ENCODE results near the gene GNPTG. TPM values are rescaled to one million over a fixed set of nuclear protein-coding genes. Genes with fewer than 3 reads are reported as not detected.
A peak's percentile ranks its signal among the peaks of the same experiment; 100 is the strongest.

GNPTG gene
- total RNA-seq, 1 experiment from 2014 or later = 29.4 TPM

DNA sequence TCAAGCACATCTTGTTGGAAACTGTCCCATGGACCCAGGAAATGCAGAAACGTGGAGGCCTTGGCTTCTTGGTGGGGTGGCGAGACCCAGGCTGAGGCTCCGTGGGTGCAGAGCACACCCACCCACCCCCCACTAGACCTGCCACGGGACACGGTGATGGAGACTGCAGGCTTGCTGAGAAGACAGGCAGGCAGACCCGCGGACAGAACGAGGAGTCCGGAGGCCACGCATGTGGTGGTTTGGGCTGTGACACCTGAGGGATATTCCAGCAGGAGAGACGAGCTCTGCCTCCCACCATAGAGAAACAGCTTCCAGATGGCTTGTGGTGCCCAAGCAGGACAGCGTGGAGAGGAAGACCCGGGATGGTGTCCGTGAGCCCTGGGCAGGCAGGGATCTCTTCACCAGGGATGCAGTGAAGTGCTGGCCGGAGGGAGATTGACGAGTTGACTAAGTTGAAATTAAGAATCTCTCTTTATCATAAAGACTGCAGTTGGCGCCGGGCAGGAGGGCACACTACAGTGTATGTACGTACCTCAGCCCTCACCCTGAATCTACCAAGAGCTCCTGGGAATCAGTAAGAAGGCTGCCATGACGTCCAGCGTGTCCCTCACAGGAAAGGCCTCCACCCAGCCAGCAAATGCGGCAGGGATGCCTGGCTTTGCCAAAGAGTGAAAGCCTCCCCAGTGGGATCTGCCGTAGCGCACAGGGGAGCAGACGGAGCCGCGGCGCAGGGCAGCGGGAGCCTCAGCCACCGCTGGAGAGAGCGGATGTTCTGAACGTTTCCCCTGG, 34.1 kb upstream of the GNPTG start:
- H2BK120ac ChIP-seq (ENCODE audit: low read depth, low read length, poor library complexity, severe bottlenecking) = no peak overlapping the region
- peaks cover 20% of the 10 kb centered on the region; the same call in 1 of the 2 replicates for H3K79me2 ChIP-seq (ENCODE audit: insufficient read depth, low read length)
- no peak overlapping the region for H4K5ac ChIP-seq (ENCODE audit: insufficient read length, low read depth, low read length)
- Mint-ChIP-seq H3K4me1 (0 out of 4 replicates have a peak, but pooled peaks cover 2% of the 10 kb centered on the region in 2 experiments), H3K36me3 (ENCODE audit: insufficient read depth in 1 of 3, low read depth in 3 of 3) (peaks cover 52 to 91% (median 79%) of the 10 kb centered on the region in 3 experiments; a peak in 6 of 7 replicates), H3K9me3 (no peaks in the 10 kb centered on the region), H3K27ac (peak overlapping the region in 1 of 3 experiments; percentile 87; a peak in 1 of 7 replicates), H3K4me3 (no peak overlapping the region), H3K27me3 (ENCODE audit: low read depth) (no peaks in the 10 kb centered on the region)
- H3K23ac ChIP-seq (ENCODE audit: insufficient read length, low read depth, low read length) = no peak overlapping the region
- no peaks in the 10 kb centered on the region for H3K27me3 ChIP-seq (ENCODE audit: insufficient read depth, low read length)
- peaks cover 5% of the 10 kb centered on the region for H3K79me1 ChIP-seq (ENCODE audit: insufficient read depth, low read depth, low read length, poor library complexity, severe bottlenecking)
- H3K27ac ChIP-seq (ENCODE audit: insufficient read length, low read depth, low read length) = no peak overlapping the region
- H3K56ac ChIP-seq (ENCODE audit: insufficient read length, low read depth, low read length) = no peak overlapping the region
- no peak overlapping the region for H2BK12ac ChIP-seq (ENCODE audit: insufficient read length, low read depth, low read length)
- H4K91ac ChIP-seq (ENCODE audit: insufficient read length, low read depth, low read length) = no peak overlapping the region
- no peak for DNase-seq
- no peak overlapping the region for H2BK15ac ChIP-seq (ENCODE audit: low read depth, low read length)
- H3K9ac ChIP-seq (ENCODE audit: extremely low read depth, insufficient read length, low read length) = no peak overlapping the region
- no peak overlapping the region for H2AK5ac ChIP-seq (ENCODE audit: insufficient read length, low read length)
- TF ChIP-seq, protein P1, sequence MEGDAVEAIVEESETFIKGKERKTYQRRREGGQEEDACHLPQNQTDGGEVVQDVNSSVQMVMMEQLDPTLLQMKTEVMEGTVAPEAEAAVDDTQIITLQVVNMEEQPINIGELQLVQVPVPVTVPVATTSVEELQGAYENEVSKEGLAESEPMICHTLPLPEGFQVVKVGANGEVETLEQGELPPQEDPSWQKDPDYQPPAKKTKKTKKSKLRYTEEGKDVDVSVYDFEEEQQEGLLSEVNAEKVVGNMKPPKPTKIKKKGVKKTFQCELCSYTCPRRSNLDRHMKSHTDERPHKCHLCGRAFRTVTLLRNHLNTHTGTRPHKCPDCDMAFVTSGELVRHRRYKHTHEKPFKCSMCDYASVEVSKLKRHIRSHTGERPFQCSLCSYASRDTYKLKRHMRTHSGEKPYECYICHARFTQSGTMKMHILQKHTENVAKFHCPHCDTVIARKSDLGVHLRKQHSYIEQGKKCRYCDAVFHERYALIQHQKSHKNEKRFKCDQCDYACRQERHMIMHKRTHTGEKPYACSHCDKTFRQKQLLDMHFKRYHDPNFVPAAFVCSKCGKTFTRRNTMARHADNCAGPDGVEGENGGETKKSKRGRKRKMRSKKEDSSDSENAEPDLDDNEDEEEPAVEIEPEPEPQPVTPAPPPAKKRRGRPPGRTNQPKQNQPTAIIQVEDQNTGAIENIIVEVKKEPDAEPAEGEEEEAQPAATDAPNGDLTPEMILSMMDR (conservative IDR thresholded peaks at IDR 0.05) = no peak
- H4K20me1 ChIP-seq (ENCODE audit: control insufficient read depth, insufficient read depth, insufficient read length) = no peaks in the 10 kb centered on the region
- no CpG with 5 or more reads among the region's 32 CpGs for WGBS (ENCODE audit: extremely low coverage, insufficient read length, low lambda C conversion rate)
- H2AFZ ChIP-seq (ENCODE audit: low read length) = no peak overlapping the region
- no peak overlapping the region for H4K8ac ChIP-seq (replicated peaks; ENCODE audit: insufficient read length, low read depth, low read length)
- no peak overlapping the region for H2BK5ac ChIP-seq (ENCODE audit: insufficient read length, low read length)
- no peak overlapping the region for H3K4me2 ChIP-seq (ENCODE audit: insufficient read depth, insufficient read length, low read length)
- no peak overlapping the region for H2BK20ac ChIP-seq (ENCODE audit: low read depth, low read length, poor library complexity, severe bottlenecking)
- no peak overlapping the region for H3T11ph ChIP-seq (ENCODE audit: low read length)
- H3K9me3 ChIP-seq (ENCODE audit: control insufficient read depth, low read depth, low read length) = no peaks in the 10 kb centered on the region
- no peak overlapping the region for H3K14ac ChIP-seq (ENCODE audit: insufficient read depth, low read length)
- H3K23me2 ChIP-seq (ENCODE audit: insufficient read length, low read depth, low read length, poor library complexity, severe bottlenecking) = no peaks in the 10 kb centered on the region
- H3K4ac ChIP-seq (ENCODE audit: low read depth, low read length) = no peak overlapping the region
- no peak overlapping the region for H3K18ac ChIP-seq (ENCODE audit: insufficient read length, low read depth, low read length)
- H3K4me1 ChIP-seq (ENCODE audit: insufficient read depth, low read length) = no peaks in the 10 kb centered on the region
